H9 (cell line): ENCODE data around the gene NEK7. TPM values are rescaled to one million over a fixed set of nuclear protein-coding genes. Genes with fewer than 3 reads are reported as not detected.

Source experiments
- DNase-seq: peaks from one replicate; pipeline ENCODE4 v3.0.0-alpha.2; 2017
- H2AFZ ChIP-seq: one replicate; pipeline ENCODE4 v1.6.1; 2013; ENCODE audit warnings: mild to moderate bottlenecking, low read length, control low read depth, moderate library complexity
- H2AK5ac ChIP-seq: 2 replicates; pipeline ENCODE4 v1.6.1; 2013; ENCODE audit warnings: low read length, control low read depth, mixed read lengths; ENCODE audit not compliant: insufficient read length
- H2BK120ac ChIP-seq: one replicate; pipeline ENCODE4 v1.6.1; 2013; ENCODE audit warnings: low read depth, mild to moderate bottlenecking, low read length, control low read depth, inconsistent platforms; ENCODE audit not compliant: poor library complexity, severe bottlenecking
- H2BK12ac ChIP-seq: 2 replicates; pipeline ENCODE4 v1.6.1; 2013; ENCODE audit warnings: low read length, control low read depth, mixed read lengths, low read depth; ENCODE audit not compliant: insufficient read length
- H2BK15ac ChIP-seq: 2 replicates; pipeline ENCODE4 v1.6.1; 2013; ENCODE audit warnings: low read depth, low read length, control low read depth
- H2BK20ac ChIP-seq: one replicate; pipeline ENCODE4 v1.6.1; 2013; ENCODE audit warnings: low read depth, mild to moderate bottlenecking, low read length, control low read depth, inconsistent platforms; ENCODE audit not compliant: poor library complexity, severe bottlenecking
- H2BK5ac ChIP-seq: 2 replicates; pipeline ENCODE4 v1.6.1; 2013; ENCODE audit warnings: low read length, control low read depth, mixed read lengths; ENCODE audit not compliant: insufficient read length
- H3K14ac ChIP-seq: 2 replicates; pipeline ENCODE4 v1.6.1; 2013; ENCODE audit warnings: low read length, control low read depth; ENCODE audit not compliant: insufficient read depth
- H3K18ac ChIP-seq: 2 replicates; pipeline ENCODE4 v1.6.1; 2013; ENCODE audit warnings: low read depth, mild to moderate bottlenecking, mixed read lengths, low read length, control low read depth; ENCODE audit not compliant: insufficient read length
- H3K23ac ChIP-seq: 2 replicates; pipeline ENCODE4 v1.6.1; 2013; ENCODE audit warnings: low read length, control low read depth, mixed read lengths, low read depth; ENCODE audit not compliant: insufficient read length
- H3K23me2 ChIP-seq: 2 replicates; pipeline ENCODE4 v1.6.1; 2013; ENCODE audit warnings: low read depth, mild to moderate bottlenecking, mixed read lengths, low read length, control low read depth; ENCODE audit not compliant: insufficient read length, poor library complexity, severe bottlenecking
- H3K27ac ChIP-seq: 2 replicates; pipeline ENCODE4 v1.5.1; 2013; ENCODE audit warnings: low read length, control low read depth, mixed read lengths, low read depth; ENCODE audit not compliant: insufficient read length
- H3K27me3 ChIP-seq: 2 replicates; pipeline ENCODE4 v1.6.1; 2013; ENCODE audit warnings: low read length, control low read depth, inconsistent platforms; ENCODE audit not compliant: insufficient read depth
- H3K4ac ChIP-seq: 2 replicates; pipeline ENCODE4 v1.6.1; 2013; ENCODE audit warnings: low read depth, mild to moderate bottlenecking, control low read depth, inconsistent platforms, low read length, moderate library complexity
- H3K4me1 ChIP-seq: 2 replicates; pipeline ENCODE4 v1.6.1; 2013; ENCODE audit warnings: low read length, control low read depth, inconsistent platforms; ENCODE audit not compliant: insufficient read depth
- H3K4me2 ChIP-seq: 2 replicates; pipeline ENCODE4 v1.6.1; 2013; ENCODE audit warnings: low read length, control low read depth, mixed read lengths; ENCODE audit not compliant: insufficient read length, insufficient read depth
- H3K56ac ChIP-seq: 2 replicates; pipeline ENCODE4 v1.6.1; 2013; ENCODE audit warnings: low read depth, mild to moderate bottlenecking, mixed read lengths, low read length, control low read depth; ENCODE audit not compliant: insufficient read length
- H3K79me1 ChIP-seq: 2 replicates; pipeline ENCODE4 v1.6.1; 2013; ENCODE audit warnings: low read depth, mild to moderate bottlenecking, moderate library complexity, low read length, control low read depth, inconsistent platforms; ENCODE audit not compliant: insufficient read depth, poor library complexity, severe bottlenecking
- H3K79me2 ChIP-seq: 2 replicates; pipeline ENCODE4 v1.6.1; 2013; ENCODE audit warnings: low read length, control low read depth, inconsistent platforms; ENCODE audit not compliant: insufficient read depth
- H3K9ac ChIP-seq: 2 replicates; pipeline ENCODE4 v1.6.1; 2013; ENCODE audit warnings: low read length, control low read depth, mixed read lengths; ENCODE audit not compliant: insufficient read length; ENCODE audit errors: extremely low read depth
- H3K9me3 ChIP-seq: one replicate; pipeline ENCODE4 v1.6.1; 2013; ENCODE audit warnings: low read depth, low read length, inconsistent platforms; ENCODE audit not compliant: control insufficient read depth
- H3T11ph ChIP-seq: one replicate; pipeline ENCODE4 v1.6.1; 2013; ENCODE audit warnings: mild to moderate bottlenecking, low read length, control low read depth, inconsistent platforms
- H4K20me1 ChIP-seq: one replicate; pipeline ENCODE4 v1.6.1; 2013; ENCODE audit not compliant: control insufficient read depth, insufficient read length, insufficient read depth
- H4K5ac ChIP-seq: 2 replicates; pipeline ENCODE4 v1.6.1; 2013; ENCODE audit warnings: low read depth, mild to moderate bottlenecking, mixed read lengths, low read length, control low read depth; ENCODE audit not compliant: insufficient read length
- H4K8ac ChIP-seq: replicated peaks from 2 replicates; pipeline ENCODE4 v1.6.1; 2013; ENCODE audit warnings: low read length, control low read depth, mixed read lengths, low read depth; ENCODE audit not compliant: insufficient read length
- H4K91ac ChIP-seq: 2 replicates; pipeline ENCODE4 v1.6.1; 2013; ENCODE audit warnings: low read depth, mild to moderate bottlenecking, moderate library complexity, mixed read lengths, low read length, control low read depth; ENCODE audit not compliant: insufficient read length
- H3K27ac Mint-ChIP-seq, 3 experiments: 2 replicates in 2 of 3; 3 replicates in 1 of 3; pipeline ENCODE4 v1.8.0; 2020 to 2021; ENCODE audit warnings: mixed read lengths in 3 of 3, mild to moderate bottlenecking in 1 of 3, moderate library complexity in 1 of 3
- H3K27me3 Mint-ChIP-seq: 2 replicates; pipeline ENCODE4 v1.8.0; 2021; ENCODE audit warnings: low read depth, mild to moderate bottlenecking, moderate library complexity, mixed read lengths
- H3K36me3 Mint-ChIP-seq, 3 experiments: 2 replicates in 2 of 3; 3 replicates in 1 of 3; pipeline ENCODE4 v1.8.0; 2020 to 2021; ENCODE audit warnings: low read depth in 3 of 3, mixed read lengths in 3 of 3; ENCODE audit not compliant: insufficient read depth in 1 of 3
- H3K4me1 Mint-ChIP-seq, 2 experiments: 2 replicates each; pipeline ENCODE4 v1.8.0; 2020; ENCODE audit warnings: mixed read lengths in 2 of 2
- H3K4me3 Mint-ChIP-seq, 2 experiments: 2 replicates in 1 of 2; 3 replicates in 1 of 2; pipeline ENCODE4 v1.8.0; 2020 to 2021; ENCODE audit warnings: mild to moderate bottlenecking in 2 of 2, mixed read lengths in 2 of 2, moderate library complexity in 1 of 2
- H3K9me3 Mint-ChIP-seq, 2 experiments: 2 replicates in 1 of 2; 3 replicates in 1 of 2; pipeline ENCODE4 v1.8.0; 2020; ENCODE audit warnings: mild to moderate bottlenecking in 2 of 2, mixed read lengths in 2 of 2, moderate library complexity in 1 of 2
- CTCF ChIP-seq: fragments of 200-600 bp; sonication (generic); conservative IDR thresholded peaks from 3 replicates; pipeline ENCODE4 v1.8.0; 2021; ENCODE audit warnings: antibody characterized with exemption, mild to moderate bottlenecking
- total RNA-seq: library from RNA; stranded (reverse); gene quantifications from 2 replicates; pipeline ENCODE4 v1.2.1, GENCODE V29; 2021

The NEK7 gene
- total RNA-seq, 1 experiment from 2014 or later, result 9.6 TPM

- Mint-ChIP-seq H3K36me3 (no peaks in the 10 kb centered on the region), H3K4me3 (no peak overlapping the region), H3K4me1 (no peaks in the 10 kb centered on the region), H3K27me3 (no peaks in the 10 kb centered on the region), H3K27ac (no peak overlapping the region), H3K9me3 (no peaks in the 10 kb centered on the region)
- Histone ChIP-seq H3K9ac (no peak overlapping the region), H3K4me2 (no peak overlapping the region), H3K23ac (no peak overlapping the region), H2BK15ac (no peak overlapping the region), H2AFZ (no peak overlapping the region), H3K56ac (no peak overlapping the region), H3K9me3 (no peaks in the 10 kb centered on the region), H2BK120ac (no peak overlapping the region), H2BK20ac (no peak overlapping the region), H2BK5ac (no peak overlapping the region), H3T11ph (no peak overlapping the region), H3K27me3 (no peaks in the 10 kb centered on the region), H3K79me2 (no peaks in the 10 kb centered on the region), H3K23me2 (no peaks in the 10 kb centered on the region), H3K27ac (no peak overlapping the region), H3K14ac (no peak overlapping the region), H4K5ac (no peak overlapping the region), H3K18ac (no peak overlapping the region), H4K8ac (no peak overlapping the region), H3K4me1 (no peaks in the 10 kb centered on the region), H4K20me1 (no peaks in the 10 kb centered on the region), H3K79me1 (no peaks in the 10 kb centered on the region), H2BK12ac (no peak overlapping the region), H4K91ac (no peak overlapping the region), H3K4ac (no peak overlapping the region), H2AK5ac (no peak overlapping the region)
- no peak for TF ChIP-seq CTCF
- DNase-seq, result no peak
These were observed 193.7 kb downstream of the NEK7 start for GRCh38 chr1:198350456-198350855.
